Measurements from ENCODE around the gene WIPI1. TPM values are rescaled to one million over a fixed set of nuclear protein-coding genes. Genes with fewer than 3 reads are reported as not detected.

WIPI1 gene
- total RNA-seq, 2 donors from 2014 or later: 77.1 to 79.1 TPM

DNA sequence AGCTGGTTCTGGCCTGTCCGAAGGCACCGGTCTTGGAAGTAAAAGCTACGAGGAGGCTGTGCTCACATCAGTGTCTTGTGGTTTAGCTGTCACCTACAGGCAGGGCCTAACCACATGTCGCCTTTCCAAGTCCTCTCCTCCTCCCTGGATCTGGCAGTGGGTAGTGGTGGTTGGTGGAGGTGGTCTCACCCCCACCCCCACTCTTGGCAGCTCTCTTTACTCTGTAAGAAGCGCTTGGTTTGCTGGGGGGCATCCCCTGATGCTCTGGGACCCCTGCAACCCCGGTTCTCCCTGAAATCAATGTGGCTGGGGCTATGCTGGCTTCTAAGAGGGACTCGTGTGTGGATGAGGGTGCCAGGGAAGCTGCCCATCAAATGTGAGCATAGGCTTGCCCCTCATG, 68.3 kb downstream of the WIPI1 start:
- intact Hi-C loops (cut with DNase I): no loop called here

DNA sequence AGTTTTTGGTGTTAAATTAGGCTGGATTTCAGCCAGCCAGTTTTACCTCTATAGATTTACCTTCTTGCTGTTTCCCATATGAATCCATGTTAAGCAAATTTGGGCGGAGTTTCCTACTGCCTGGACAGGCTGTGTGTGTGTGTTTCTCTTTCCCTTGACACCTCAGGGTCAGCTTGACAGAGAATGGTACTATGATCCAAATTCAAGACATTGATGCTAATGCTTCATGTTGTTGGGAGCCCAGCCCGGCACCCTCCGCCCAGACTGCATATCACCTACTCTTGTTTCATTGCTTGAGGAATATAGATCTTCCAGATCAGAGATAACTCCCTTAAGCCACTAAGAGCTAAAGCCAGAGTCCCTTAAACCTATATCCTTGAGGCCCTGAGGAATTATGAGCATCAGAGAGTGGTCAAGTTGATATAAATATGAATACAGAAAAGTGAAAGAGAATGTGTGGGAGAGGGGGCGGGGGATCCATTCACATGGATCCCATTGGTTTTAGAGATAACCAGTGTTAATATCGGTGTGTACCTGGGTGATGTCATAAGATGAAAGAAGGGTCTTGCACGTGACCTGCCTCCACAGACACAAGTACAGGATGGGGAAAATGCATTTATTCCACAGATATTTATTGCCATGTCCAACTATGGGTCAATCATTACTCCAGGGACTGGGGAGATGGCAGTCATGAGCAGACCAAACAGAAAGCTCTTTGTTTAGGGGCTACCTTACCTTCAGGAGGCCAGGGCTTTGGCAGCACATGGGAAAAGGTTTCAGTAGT, 69.7 kb downstream of the WIPI1 start:
- no peak overlapping the region for H3K9ac ChIP-seq (ENCODE audit: low read depth in 2 of 2, low read length in 2 of 2)
- H3K36me3 ChIP-seq: no peaks in the 10 kb centered on the region
- TF ChIP-seq, protein P1, sequence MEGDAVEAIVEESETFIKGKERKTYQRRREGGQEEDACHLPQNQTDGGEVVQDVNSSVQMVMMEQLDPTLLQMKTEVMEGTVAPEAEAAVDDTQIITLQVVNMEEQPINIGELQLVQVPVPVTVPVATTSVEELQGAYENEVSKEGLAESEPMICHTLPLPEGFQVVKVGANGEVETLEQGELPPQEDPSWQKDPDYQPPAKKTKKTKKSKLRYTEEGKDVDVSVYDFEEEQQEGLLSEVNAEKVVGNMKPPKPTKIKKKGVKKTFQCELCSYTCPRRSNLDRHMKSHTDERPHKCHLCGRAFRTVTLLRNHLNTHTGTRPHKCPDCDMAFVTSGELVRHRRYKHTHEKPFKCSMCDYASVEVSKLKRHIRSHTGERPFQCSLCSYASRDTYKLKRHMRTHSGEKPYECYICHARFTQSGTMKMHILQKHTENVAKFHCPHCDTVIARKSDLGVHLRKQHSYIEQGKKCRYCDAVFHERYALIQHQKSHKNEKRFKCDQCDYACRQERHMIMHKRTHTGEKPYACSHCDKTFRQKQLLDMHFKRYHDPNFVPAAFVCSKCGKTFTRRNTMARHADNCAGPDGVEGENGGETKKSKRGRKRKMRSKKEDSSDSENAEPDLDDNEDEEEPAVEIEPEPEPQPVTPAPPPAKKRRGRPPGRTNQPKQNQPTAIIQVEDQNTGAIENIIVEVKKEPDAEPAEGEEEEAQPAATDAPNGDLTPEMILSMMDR (IDR thresholded peaks at IDR 0.05): no peak
- H3K4me1 ChIP-seq: no peaks in the 10 kb centered on the region
- no peaks in the 10 kb centered on the region for H3K9me3 ChIP-seq
- no peak for DNase-seq
- no peak overlapping the region for H3K4me3 ChIP-seq
- no peaks in the 10 kb centered on the region for H3K27me3 ChIP-seq
- no peak overlapping the region for H3K27ac ChIP-seq
- intact Hi-C loops (cut with DNase I): no loop called here

More for the DNA sequence above, 68.3 kb downstream of the WIPI1 start:
- H3K9me3 ChIP-seq: no peaks in the 10 kb centered on the region
- no peak overlapping the region for H3K4me3 ChIP-seq
- H3K27ac ChIP-seq: no peak overlapping the region
- no peak overlapping the region for H3K9ac ChIP-seq (ENCODE audit: low read depth in 2 of 2, low read length in 2 of 2)
- H3K4me1 ChIP-seq: no peaks in the 10 kb centered on the region
- TF ChIP-seq, protein P1 (IDR thresholded peaks at IDR 0.05): no peak
- no peak for DNase-seq
- no peaks in the 10 kb centered on the region for H3K27me3 ChIP-seq
- no peaks in the 10 kb centered on the region for H3K36me3 ChIP-seq

DNA sequence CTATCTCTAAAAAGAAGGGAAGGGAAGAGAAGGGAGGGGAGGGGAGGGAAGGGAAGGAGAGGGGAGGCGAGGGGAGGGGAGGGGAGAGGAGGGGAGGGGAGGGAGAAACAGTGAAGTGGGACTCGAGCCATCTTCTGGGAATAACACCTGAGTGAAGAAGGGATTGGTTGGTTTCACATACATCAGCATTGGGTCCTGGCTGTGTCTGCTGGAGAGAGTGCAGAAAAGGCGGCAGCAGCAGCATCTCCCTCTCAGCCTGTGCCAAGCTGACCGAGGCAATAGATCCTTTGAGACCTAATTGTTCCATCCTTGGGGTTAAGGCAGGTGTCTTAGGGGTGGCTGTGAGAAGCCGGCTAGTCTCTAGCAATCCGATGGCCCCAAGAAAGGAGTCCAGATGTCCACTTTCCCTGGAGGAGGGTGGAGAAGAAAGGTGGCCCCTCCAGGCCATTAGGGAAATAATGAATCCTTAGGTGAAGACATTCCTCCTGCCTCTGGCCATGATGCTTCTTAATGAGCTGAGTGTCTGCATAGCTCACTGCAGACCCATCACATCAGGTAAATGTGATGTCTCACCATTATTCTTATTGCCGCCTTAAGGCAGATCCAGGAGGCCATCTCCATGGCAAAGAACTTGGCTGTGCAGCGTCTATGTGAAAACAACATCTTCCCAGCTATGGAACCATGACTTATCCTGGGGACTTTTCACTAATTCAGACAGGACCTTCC, 71.6 kb downstream of the WIPI1 start:
- TF ChIP-seq, protein P1 (IDR thresholded peaks at IDR 0.05): no peak
- intact Hi-C loops (cut with DNase I): no loop called here
- no peaks in the 10 kb centered on the region for H3K27me3 ChIP-seq
- H3K27ac ChIP-seq: no peak overlapping the region
- no peaks in the 10 kb centered on the region for H3K9me3 ChIP-seq
- no peak for DNase-seq
- no peaks in the 10 kb centered on the region for H3K36me3 ChIP-seq
- no peaks in the 10 kb centered on the region for H3K4me1 ChIP-seq
- no peak overlapping the region for H3K4me3 ChIP-seq
- H3K9ac ChIP-seq (ENCODE audit: low read depth in 2 of 2, low read length in 2 of 2): no peak overlapping the region

DNA sequence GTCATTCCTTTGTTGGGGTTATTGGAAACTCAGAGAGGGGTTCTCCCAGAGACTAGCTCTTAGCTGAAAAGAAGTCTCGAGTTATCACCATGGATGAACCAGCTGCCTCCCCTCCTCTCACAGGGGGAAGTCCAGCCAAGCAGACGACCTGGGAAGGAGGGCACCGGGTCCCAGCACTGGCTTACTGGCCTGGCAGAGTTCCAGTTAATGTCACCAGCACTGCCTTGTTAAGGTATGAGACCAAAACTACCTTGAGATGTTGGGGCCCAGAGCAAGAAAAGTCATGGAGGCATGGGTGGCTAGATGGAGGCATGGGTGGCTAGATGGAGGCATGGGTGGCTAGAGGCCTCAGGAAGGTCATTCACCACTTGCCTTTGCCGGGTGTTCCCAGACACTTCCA, 72.4 kb downstream of the WIPI1 start:
- no peaks in the 10 kb centered on the region for H3K4me1 ChIP-seq
- intact Hi-C loops (cut with DNase I): no loop called here
- H3K9ac ChIP-seq (ENCODE audit: low read depth in 2 of 2, low read length in 2 of 2): no peak overlapping the region
- H3K4me3 ChIP-seq: no peak overlapping the region
- TF ChIP-seq, protein P1 (IDR thresholded peaks at IDR 0.05): no peak
- no peaks in the 10 kb centered on the region for H3K36me3 ChIP-seq
- no peaks in the 10 kb centered on the region for H3K27me3 ChIP-seq
- no peak overlapping the region for H3K27ac ChIP-seq
- DNase-seq: no peak
- no peaks in the 10 kb centered on the region for H3K9me3 ChIP-seq

DNA sequence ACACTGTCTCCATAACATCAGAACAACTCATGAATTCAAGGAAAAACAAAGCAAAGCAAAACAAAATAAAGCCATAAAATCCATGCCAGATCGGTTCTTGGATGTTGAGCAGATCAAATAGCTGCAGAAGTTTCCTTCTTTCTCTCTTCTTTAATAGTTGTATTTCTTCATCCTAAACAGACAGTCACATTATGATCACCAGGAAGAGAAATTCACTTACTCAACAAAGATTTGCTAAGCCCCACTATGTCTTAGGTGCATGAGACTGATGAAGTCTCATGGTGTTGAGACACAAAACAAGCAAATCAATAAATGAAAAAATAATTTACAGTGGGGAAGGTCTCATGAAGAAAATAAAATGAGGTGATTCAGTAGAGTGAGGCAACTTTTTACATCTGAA, 72.8 kb downstream of the WIPI1 start:
- Histone ChIP-seq H3K36me3 (no peaks in the 10 kb centered on the region), H3K4me3 (no peak overlapping the region), H3K9ac (ENCODE audit: low read depth in 2 of 2, low read length in 2 of 2) (no peak overlapping the region), H3K27me3 (no peaks in the 10 kb centered on the region), H3K9me3 (no peaks in the 10 kb centered on the region), H3K4me1 (no peaks in the 10 kb centered on the region), H3K27ac (no peak overlapping the region)
- TF ChIP-seq, protein P1 (IDR thresholded peaks at IDR 0.05): no peak
- intact Hi-C loops (cut with DNase I): no loop called here
- no peak for DNase-seq

Measured in colonic mucosa (tissue), 4 donors.